Endothelial cell of hepatic sinusoid (primary cell): ENCODE results near the gene MTO1.
"Not testable (repeated sequence)": the region's sequence is repeated elsewhere in the genome, so short reads cannot be mapped to it uniquely, and the experiment has no call there.

Source experiments
- in situ Hi-C: cut with HindIII; loops from 2 replicates; pipeline ENCODE4 v1.10.0; 2017; ENCODE audit warnings: low sequenced_read_pairs

The MTO1 gene

DNA sequence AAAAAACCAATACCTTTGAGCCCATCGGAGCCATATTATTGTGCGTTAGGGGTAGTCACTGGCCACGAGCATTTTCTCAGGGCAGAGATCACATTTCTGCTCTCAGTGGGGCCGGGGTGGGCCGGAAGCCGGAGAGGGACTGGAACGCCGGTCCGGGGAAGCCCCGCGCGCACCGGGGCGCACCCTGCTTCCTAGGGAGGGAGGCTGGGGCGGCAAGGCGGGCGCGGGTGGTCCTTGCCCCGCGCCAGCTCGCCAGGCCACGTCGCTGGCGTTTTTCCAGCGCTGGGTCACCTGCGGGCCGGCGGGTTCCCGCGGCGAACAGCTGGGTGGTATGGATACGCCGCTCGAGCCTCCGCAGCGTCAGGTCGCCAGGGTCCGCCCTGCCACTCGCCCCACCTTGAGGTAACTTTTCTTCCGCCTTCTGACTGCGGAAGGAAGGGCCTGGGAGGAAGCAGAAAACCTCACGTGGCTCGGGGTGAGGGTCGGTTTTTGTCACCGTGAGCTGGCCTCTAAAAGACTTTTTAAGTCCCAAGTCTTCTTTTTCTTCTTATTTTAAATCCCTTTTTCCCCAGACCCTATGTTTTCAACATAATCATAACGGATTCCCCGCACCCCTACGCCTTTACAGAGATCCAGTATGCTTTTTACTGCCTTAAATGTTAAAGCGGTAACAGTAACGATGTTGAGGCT is 62.0 kb downstream of the MTO1 start:
- in situ Hi-C loops: no loop called here

DNA sequence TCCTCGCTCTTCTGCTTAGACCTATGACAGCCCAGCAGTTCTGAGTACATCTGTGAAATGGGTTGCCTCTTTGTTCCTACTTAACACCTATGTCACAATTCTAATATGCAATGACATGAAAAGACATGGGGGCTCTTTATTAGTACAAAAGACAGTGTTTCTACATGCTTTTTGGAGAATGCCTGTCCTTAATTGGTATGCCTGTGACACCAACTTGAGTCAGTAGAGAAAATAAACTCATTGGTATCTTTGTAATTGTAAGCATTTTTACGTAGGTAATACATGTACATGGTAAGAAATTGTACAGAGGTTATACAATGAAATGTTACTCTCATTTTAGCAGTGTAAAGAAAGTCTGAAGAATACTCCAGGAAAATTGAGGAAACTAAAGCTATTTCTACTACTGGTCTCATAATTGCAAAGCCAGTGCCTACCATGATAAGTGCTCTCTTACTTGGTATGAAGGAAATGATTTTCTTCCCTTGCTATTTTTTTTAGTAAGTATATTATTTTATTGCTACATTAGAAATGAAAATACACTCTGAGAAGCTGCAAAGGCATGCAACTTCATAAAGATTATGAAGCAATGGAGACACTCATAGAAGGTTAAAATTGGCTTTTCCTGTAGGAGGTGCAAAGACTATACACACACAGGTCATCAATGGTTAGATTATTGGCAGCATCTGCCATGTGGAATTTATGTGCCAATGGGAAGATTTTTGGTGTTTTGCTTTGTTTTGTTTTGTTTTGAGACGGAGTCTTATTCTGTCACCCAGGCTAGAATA is 64.2 kb downstream of the MTO1 start:
- in situ Hi-C loops: no loop called here

DNA sequence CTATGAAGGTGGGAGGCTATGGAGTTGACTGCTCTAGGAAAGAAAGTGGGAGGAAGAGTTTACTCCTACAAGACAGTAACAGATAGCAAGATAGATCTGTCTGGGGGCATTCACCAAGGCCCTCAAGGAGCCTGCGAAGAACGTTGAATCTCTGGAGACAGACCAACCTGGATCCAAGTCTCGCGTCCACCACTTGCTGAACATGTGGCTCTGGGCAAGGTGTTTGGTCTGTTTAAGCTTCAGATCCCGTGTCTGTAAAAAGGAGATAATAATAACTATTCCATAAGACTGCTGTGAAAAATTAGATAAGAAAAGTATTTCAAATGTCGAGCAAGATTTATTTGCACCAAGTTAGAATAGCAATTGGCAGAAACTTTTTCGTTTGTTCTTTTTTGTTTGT is 67.4 kb downstream of the MTO1 start:
- in situ Hi-C loops: no loop called here

DNA sequence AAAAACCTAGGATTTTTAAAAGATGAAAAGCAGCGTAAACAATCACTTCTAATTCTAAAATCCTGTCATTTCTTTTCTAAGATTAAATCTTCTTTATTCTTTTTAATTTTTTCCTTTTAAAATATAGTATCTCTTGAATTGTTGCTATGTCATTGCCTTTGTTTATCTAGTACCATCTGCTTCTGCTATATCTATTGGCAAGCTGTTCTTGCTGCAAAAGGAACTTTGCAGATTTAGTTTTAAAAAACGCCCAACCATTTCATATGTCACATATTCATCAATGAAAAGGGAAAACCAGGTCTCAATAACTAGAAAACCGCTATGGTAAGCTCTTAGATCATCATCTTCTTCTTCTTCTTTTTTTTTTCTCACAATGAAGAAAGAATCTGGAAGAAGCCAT is 70.8 kb downstream of the MTO1 start:
- in situ Hi-C loops: no loop called here

DNA sequence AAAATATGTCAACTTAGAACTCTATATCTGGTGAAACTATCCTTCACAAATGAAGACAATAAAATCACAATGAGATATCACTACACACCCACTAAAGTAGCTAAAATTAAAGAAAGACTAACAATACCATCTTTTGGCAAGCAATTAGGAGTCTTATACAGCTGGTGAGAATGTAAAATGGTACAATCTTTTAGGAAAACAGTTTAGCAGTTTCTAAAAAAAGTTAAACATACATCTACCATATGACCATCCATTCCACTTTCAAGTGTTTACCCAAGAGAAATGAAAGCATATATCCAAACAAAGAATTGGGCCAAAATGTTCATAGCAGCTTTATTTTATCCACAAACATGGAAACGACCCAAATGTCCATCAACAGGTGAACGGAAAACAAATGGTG is 73.1 kb downstream of the MTO1 start:
- in situ Hi-C loops: no loop called here

DNA sequence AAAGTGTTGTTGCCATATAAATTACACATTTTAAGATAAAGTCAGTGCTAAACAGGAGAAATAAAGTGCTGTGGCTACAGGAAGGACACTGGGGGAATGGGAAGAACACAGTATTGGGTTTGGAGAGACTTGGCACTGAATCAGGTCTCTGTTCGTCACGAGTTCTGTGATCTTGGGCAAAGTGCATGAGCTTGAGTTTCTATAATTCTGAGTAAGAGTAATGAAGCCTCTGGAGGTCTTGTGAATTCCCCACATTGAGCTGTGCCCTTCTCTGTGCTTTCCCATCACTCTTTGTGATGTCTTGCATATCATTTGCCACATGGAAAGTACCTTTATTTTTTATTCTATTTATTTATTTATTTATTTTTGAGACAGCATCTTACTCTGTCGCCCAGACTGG is 76.1 kb downstream of the MTO1 start:
- in situ Hi-C loops: no loop called here

DNA sequence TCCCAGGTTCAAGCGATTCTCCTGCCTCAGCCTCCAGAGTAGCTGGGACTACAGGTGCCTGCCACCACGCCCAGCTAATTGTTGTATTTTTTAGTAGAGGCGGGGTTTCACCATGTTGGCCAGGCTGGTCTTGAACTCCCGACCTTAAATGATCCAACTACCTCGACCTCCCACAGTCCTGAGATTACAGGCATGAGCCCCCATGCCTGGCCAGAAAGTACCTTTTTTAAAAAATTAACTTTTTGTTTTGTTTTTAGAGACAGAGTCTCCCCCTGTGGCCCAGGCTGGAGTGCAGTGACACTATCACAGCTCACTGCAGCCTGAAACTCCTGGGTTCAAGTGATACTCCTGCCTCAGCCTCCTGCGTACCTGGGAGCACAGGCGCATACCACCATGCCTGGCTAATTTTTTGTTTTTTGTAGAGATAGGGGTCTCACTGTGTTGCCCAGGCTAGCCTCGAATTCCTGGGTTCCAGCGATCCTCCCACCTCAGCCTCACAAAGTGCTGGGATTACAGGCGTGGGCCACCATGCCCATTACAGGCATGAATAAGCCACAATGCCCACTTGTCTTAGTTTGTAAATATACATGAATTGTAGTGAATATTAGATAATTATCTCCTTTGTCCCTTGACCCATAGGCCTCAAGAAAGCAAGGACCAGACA is 76.7 kb downstream of the MTO1 start:
- in situ Hi-C loops: no loop called here

DNA sequence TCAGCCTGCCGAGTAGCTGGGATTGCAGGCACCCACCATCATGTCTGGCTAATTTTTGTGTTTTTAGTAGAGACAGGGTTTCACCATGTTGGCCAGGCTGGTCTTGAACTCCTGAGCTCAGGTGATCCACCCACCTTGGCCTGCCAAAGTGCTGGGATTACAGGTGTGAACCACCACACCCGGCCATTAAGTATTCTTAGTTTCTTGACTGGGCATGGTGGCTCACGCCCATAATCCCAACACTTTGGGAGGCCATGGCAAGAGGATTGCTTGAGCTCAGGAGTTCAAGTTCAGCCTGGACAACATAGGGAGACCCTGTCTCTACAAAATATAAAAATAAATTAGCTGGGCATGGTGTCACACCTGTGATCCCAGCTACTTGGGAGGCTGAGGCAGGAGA is 80.9 kb downstream of the MTO1 start:
- in situ Hi-C loops: not testable (repeated sequence)

DNA sequence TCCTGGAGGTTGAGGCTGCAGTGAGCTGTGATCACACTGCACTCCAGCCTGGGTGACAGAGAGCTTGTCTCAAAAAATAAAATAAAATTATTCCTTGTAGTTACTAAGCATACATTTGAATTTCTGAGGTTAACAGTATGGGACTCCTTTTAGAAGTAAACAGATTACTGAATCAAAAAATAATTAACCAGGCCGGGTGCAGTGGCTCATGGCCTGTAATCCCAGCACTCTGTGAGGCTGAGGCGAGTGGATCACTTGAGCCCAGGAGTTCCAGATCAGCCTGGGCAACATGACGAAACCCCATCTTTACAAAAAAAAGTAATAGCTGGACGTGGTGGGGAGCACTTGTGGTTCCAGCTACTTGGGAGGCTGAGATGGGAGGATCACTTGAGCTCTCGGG is 81.4 kb downstream of the MTO1 start:
- in situ Hi-C loops: no loop called here

DNA sequence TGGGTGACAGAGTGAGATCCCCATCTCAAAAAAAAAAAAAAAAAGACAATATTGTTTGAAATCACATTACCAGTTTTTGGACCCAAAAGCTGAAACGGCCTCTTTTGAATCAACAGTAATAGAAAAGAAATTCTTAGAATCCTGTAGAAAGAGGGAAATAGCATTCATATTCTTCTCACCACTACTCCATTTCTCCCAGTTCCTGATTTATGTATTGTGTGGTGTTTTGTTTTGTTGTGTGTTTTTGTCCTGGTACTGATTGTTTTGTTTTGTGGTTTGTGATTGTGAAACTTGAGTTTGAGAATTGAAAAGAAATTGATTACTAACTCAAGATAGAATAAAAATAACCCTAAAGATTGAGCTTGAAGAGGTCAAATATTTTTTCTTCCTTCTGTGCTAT is 85.5 kb downstream of the MTO1 start:
- in situ Hi-C loops: no loop called here

DNA sequence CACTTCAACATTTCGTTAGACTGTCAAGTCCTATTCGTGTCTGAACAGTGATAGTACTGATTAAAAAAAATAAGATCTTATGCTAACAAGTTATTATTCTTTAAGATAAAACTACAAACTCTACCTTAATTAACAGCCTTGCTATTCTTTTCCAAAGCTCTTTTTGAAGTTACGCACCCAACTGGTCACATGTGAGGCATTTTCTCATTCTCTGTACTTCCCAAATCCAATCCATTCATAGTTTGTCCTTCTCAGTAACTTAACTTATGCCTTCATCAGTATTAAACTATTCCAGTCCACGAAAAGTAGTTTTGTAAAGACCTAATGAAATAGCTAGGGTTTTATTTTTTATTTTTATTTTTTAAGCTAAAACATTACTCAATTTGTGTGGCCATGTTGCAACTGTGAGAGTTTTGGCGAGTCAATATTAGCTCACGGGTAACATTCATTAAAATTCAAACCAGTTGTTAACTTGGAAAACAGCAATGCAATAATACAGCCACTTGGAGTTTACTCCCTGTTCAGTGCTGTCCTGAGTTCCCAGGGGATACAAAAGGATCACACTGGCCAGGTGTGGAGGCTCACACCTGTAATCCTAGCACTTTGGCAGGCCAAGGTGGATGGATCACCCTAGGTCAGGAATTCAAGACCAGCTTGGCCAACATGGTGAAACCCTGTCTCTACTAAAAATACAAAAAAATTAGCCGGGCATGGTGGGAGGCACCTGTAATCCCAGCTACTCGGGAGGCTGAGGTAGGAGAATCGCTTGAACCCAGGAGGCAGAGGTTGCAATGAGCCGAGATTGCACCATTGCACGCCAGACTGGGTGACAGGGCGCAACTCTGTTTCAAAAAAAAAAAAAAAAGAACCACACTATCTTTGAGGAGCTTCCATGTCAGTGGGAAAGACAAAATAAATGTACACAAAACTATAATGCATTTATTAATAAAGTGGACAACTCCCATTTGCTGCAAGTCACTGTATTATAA is 87.2 kb downstream of the MTO1 start:
- in situ Hi-C loops: no loop called here

DNA sequence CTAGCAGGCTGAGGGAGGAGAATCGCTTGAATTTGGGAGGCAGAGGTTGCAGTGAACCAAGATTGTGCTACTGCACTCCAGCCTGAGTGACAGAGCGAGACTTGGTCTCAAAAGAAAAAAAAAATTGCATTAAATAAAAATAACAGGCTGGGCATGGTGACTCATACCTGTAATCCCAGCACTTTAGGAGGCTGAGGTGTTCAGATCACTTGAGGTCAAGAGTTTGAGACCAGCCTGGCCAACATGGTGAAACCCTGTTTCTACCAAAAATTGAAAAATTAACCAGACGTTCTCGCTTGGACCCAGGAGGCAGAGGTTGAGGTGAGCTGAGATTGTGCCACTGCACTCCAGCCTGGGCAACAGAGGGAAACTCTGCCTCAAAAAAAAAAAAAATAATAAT is 89.6 kb downstream of the MTO1 start:
- in situ Hi-C loops: not testable (repeated sequence)

DNA sequence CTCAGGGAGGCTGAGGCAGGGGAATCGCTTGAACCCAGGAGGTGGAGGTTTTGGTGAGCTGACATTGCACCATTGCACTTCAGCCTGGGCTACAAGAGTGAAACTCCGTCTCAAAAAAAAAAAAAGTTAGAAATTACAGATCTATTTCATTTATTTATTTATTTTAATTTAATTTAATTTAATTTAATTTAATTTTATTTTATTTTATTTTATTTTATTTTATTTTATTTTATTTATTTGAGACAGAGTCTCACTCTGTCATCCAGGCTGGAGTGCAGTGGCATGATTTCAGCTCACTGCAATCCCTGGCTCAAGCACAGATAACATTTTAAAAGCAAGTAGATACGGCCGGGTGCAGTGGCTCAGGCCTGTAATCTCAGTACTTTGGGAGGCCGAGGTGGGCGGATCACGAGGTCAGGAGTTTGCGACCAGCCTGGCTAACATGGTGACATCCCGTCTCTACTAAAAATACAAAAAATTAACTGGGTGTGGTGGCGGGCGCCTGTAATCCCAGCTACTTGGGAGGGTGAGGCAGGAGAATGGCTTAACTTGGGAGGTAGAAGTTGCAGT is 93.9 kb downstream of the MTO1 start:
- in situ Hi-C loops: not testable (repeated sequence)

DNA sequence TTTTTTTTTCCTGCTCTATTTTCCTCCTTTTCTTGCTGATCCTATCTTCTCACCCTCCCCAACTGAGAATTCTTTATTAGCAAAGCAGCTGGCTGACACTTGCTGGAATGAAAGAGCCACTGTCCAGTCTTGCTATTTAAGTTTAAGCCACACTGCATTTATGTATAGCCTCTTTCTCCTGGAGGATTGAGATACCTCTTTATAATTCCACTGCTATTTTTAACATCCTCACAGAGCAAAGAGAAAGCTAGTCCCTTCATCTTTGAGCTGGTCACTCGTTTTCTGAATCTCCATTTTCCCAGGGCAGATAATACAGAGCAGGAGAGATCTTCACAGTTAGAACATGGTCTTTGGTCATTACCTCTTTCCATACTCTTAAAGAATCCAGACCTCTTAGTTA is 95.3 kb downstream of the MTO1 start:
- in situ Hi-C loops: no loop called here
